Body of pancreas (tissue), 4 donors: ENCODE results near the gene TBX5.

Experiments
- POLR2A ChIP-seq, 3 donors: fragments of 450-650 bp; IDR thresholded peaks; one replicate each; pipeline ENCODE4 v1.6.1; 2016; ENCODE audit warnings: antibody characterized with exemption in 3 of 3, mild to moderate bottlenecking in 2 of 3
- TF ChIP-seq, protein P1 (sequence below), 7 experiments: fragments of 450-650 bp in 4 of 7; fragments of 200-600 bp in 3 of 7; sonication (generic) in 3 of 7; IDR thresholded peaks; one replicate each; pipeline ENCODE4 v1.5.1; 2016 to 2019; ENCODE audit warnings: antibody characterized with exemption in 7 of 7

GRCh38 chr12:114335607-114336006 is 70.3 kb downstream of the TBX5 start:
- TF ChIP-seq, protein P1, sequence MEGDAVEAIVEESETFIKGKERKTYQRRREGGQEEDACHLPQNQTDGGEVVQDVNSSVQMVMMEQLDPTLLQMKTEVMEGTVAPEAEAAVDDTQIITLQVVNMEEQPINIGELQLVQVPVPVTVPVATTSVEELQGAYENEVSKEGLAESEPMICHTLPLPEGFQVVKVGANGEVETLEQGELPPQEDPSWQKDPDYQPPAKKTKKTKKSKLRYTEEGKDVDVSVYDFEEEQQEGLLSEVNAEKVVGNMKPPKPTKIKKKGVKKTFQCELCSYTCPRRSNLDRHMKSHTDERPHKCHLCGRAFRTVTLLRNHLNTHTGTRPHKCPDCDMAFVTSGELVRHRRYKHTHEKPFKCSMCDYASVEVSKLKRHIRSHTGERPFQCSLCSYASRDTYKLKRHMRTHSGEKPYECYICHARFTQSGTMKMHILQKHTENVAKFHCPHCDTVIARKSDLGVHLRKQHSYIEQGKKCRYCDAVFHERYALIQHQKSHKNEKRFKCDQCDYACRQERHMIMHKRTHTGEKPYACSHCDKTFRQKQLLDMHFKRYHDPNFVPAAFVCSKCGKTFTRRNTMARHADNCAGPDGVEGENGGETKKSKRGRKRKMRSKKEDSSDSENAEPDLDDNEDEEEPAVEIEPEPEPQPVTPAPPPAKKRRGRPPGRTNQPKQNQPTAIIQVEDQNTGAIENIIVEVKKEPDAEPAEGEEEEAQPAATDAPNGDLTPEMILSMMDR (IDR thresholded peaks at IDR 0.05): no peak
- TF ChIP-seq POLR2A (IDR thresholded peaks at IDR 0.05): no peak
